Upper lobe of left lung (tissue), 4 donors: ENCODE results near the gene COL27A1.

Source experiments
- EP300 ChIP-seq, 4 donors: sonication (generic); formaldehyde crosslinking; IDR thresholded peaks; one replicate each; pipeline ENCODE4 v1.5.1; 2017; ENCODE audit warnings: antibody characterized with exemption in 4 of 4, control low read depth in 2 of 4
- POLR2A ChIP-seq, 4 donors: fragments of 450-650 bp; IDR thresholded peaks; one replicate each; pipeline ENCODE4 v1.5.1; 2016 to 2017; ENCODE audit warnings: antibody characterized with exemption in 4 of 4, mild to moderate bottlenecking in 2 of 4

GRCh38 chr9:114149765-114150340 is 5.5 kb upstream of the COL27A1 start:
- TF ChIP-seq EP300 (IDR thresholded peaks at IDR 0.05) (no peak), POLR2A (IDR thresholded peaks at IDR 0.05) (no peak)
